HG02759 (cell line): ENCODE results near the gene AKR1B1.
"Not testable (repeated sequence)": the region's sequence is repeated elsewhere in the genome, so short reads cannot be mapped to it uniquely, and the experiment has no call there.

ENCODE experiments used
- ATAC-seq: cut with Tn5 transposase; IDR thresholded peaks from one replicate; pipeline ENCODE4 v1.9.1; 2021; ENCODE audit warnings: mild to moderate bottlenecking, moderate library complexity; ENCODE audit not compliant: unreplicated experiment

The AKR1B1 gene

DNA sequence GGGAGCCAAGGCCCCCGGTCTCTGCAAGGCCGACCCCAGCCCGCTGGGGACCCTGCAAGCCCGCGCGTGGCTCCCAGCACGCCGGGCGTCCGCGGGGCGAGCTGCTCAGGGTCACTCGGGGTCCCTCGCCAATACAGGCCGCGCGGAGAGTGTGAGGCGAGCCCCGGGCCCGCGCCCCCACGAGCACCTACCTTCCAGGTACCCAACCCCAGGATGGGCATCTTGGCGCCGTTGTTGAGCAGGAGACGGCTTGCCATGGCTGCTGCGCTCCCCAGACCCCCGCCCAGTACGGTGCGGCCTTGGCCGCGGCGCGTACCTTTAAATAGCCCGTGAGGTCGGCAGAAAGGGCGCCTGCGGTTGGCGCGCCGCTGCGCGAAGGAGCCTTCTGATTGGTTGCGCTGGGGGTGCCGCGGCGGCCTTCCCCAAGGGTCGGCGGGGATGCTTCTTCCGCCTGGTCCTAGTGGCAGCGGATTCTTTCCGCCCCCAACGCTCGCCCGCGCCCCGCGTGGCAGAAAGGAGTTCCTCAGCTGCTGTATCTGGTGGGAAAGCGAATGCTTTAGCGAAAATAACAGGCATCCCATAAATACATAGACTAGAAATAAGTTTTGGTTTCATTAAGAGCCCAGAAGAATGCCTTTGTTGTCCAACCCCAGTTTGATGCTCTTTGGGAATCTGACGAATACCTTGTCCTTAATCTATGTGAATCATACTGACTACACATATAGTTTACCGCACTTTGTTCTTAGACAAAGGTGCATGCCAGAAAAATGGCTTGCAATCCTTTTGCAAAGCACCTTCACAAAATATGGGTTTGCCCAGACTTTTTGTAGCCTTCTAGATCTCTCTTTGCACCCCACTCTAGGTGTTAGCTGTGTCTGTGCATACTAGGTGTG lies at the start of gene AKR1B1:
TSS of gene AKR1B1 (minus strand) at position 295 of the 893 bp plus-strand sequence. CDS start at position 257, 38 bp downstream.
- ATAC-seq: peak; percentile 91

DNA sequence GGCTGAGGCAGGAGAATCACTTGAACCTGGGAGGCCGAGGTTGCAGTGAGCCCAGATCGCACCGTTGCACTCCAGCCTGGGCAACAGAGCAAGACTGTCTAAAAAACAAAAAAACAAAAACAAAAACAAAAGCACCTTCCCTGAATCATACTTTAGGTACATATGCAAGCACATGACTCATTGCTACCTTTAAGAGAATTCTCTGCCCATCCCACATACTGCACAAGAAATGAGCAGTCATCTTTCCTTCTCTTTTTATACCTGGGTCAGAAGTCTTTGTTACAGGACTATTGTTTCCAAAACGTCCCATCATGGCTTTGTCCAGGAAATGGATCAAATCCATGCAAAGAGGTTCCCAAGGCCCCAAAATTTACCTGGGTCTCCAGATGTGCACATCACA lies 47.0 kb upstream of the AKR1B1 start:
- ATAC-seq: no peak

DNA sequence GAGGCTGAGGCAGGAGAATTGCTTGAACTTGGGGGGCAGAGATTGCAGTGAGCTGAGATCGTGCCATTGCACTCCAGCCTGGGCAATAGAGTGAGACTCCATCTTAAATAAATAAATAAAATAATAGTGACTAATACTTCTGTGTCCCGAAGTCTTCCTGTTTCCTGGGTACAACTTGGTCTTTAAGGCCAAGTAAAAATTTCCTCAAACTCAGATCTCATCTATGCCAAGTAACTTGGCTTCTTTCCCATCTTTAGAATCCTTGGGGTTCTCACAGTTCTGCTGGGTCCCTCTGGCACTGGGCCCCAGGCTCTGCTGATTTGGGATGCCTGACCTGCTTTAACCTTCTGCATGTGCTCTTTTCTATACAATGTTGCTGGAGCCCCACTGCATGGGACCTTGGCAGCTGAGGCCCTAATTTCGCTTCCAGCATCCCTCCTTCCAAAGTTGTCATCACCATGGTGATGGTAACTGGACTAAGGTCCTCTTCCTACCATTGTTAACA lies 45.8 kb upstream of the AKR1B1 start:
- ATAC-seq: no peak

DNA sequence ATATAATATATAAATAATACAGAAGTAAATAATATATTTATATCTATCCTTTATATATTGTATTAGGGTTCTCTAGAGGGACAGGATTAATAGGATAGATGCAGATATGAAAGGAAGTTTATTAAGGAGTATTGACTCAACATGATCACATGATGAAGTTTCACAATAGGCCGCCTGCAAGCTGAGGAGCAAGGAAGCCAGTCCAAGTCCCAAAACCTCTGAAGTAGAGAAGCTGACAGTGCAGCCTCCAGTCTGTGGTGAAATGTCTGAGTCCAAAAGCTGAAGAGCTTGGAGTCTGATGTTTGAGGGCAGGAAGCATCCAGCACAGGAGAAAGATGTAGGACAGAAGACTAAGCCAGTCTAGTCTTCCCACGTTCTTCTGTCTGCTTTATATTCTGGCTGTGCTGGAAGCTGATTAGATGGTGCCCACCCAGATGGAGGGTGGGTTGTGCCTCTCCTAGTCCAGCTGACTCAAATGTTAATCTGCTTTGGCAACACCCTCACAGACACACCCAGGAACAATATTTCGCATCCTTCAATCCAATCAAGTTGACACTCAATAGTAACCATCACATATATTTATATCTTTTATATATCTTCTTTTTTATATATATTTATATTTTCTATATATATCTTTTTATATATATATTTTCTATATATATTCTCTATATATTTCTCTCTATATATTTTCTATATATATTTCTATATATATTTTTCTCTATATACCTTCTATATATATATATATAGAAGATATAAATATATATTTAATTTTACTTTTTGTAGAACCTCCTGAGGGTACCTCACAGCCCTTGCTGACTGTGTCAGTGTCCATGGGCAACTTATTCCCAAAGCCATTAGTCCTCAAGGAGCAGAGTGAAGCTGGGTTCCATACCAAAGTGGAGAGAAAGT lies 43.8 kb upstream of the AKR1B1 start:
- ATAC-seq: no peak

DNA sequence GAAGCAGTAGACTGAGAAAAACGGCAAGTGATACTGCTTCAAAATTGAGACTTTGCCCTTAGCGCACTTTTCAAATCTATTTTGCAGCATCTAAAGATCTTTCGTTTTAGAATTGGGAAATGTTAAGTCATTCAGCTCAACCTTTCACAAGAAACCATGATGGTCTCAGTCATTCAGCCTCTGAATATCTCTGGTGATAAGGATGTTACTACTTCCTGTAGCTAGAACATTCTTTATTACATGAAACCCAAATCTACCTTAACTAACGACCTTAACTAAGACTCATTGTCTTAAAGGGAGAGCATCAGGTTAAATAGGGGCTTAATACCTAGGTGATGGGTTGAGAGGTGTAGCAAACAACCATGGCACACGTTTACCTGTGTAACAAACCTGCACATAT lies 42.1 kb upstream of the AKR1B1 start:
- no peak for ATAC-seq

DNA sequence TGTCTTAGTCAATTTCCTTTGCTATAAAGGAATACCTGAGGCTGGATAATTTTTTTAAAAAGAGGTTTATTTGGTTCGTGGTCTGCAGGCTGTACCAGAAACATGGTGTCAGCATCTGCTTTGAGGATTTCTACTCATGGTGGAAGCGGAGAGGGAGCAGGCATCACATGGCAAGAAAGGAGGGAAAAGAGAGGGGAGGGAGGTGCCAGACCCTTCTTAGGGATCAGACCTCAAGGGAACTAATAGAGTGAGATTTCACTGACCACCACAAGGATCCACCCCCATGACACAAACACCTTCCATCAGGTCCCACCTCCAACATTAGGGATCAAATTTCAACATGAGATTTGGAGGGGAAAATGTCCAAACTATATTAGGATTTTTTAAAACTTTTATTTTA lies 41.5 kb upstream of the AKR1B1 start:
- no peak for ATAC-seq

DNA sequence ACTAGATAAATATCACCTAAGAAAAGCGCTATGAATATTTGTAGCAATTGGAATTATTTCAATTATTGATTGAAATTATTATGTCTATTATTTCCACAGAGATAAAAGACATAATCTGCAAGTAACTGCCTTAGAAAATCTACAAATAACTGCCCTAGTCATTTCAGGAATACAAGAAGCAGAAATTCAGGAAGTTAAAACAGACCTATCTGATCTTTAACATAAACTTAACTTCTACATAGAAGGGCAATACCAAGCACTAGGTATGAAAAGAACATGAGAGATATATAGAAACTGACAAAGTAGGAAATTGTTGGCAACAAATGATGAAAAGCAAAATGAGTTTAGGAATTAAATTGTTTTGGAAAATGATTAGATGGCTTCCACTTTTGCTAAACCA lies 36.6 kb upstream of the AKR1B1 start:
- ATAC-seq: no peak

DNA sequence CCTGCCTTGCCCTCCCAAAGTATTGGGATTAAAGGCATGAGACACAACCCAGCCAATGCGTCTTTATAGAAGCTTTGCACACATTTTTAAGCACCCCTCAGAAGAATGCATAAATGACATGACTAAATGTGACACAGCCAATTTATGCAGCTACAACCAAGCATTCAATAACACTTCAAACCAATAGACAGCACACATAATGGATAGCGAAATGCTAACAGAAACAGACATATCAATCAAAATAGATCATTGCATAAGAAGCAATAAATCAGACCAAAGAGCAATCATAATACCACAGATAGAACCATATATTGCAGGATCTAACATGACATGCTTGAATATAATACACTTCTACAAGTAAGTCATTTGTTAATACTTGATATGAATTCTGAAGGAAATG lies 34.2 kb upstream of the AKR1B1 start:
- no peak for ATAC-seq

DNA sequence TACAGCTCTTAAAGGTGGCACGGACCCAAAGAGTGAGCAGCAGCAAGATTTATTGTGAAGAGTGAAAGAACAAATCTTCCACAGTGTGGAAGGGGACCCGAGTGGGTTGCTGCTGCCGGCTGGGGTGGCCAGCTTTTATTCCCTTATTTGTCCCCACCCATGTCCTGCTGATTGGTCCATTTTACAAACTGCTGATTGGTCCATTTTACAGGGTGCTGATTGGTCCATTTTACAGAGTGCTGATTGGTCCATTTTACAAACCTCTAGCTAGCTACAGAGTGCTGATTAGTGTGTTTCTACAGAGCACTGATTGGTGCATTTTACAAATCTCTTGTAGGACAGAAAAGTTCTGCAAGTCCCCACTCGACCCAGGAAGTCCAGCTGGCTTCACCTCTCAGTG lies 28.8 kb upstream of the AKR1B1 start:
- ATAC-seq: not testable (repeated sequence)

DNA sequence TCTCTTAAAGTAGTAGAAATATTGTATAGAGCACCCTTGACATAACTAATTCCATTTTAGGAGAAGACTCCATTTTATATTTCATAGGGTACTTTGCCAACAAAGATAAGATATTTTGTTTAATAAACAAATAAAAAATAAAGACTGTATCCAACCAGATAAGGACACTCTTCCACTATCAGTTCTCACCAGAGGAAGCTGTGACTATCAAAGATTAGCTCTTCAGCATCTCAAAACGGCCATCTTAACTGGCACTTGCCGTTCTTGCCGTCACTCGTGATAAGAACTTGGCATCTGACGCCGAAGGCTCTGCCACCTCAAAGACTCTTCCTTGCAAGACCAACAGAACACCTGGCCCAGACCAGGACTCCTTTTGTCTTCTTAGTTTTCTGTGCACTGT lies 26.3 kb upstream of the AKR1B1 start:
- no peak for ATAC-seq

DNA sequence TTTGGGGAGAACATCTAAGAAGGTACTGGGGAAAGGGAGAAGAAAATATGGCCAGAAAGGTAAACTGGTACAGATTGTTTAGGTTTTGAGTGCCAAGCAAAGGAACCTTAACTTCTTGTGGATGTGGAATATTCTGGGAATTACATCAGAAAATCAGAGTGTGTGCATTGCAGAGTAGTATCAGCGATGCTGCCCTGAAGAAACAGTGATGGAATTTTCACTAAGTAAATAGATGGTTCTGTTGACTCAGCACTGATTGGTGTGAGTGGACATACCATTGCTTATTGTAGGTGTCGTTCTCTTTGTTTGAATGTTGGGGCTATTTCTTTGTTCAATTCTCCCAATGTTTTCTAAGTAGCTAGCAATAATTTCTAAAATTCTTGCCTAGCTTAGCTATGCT lies 24.4 kb upstream of the AKR1B1 start:
- ATAC-seq: no peak

DNA sequence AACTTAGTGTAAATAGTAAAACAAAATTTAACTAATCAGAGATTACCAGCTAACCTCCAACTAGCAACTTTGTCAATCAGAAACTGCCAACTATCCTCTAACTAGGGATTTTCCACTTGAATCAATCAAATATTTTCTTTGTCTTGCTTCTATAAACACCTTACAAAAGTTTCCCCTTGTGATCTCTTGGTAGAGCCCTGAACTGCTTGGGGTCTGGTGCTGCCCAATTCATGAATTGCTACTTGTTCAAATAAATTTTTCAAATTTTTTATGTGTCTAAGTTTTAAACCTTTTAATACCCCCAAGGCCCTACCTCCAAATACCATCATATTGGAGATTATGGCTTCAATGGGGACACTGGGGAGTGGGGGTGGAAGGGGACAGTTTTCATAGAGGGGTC lies 24.0 kb upstream of the AKR1B1 start:
- ATAC-seq: no peak

DNA sequence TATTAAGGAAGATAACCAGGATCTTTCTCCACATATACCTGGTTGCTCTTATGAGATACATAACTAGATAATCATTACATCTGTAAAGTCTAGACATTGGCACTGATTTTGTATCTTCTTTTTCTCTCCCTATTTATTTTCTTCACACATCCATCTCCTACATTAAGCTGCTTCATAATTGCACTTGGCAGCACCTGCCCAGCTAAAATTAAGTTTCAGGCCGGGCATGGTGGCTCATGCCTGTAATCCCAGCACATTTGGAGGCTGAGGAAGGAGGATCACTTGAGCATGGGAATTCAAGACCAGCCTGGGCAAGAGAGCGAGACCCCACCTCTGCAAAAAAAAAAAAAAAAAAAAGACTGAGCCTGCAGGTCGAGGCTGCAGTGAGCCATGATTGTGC lies 22.3 kb upstream of the AKR1B1 start:
- ATAC-seq: no peak

DNA sequence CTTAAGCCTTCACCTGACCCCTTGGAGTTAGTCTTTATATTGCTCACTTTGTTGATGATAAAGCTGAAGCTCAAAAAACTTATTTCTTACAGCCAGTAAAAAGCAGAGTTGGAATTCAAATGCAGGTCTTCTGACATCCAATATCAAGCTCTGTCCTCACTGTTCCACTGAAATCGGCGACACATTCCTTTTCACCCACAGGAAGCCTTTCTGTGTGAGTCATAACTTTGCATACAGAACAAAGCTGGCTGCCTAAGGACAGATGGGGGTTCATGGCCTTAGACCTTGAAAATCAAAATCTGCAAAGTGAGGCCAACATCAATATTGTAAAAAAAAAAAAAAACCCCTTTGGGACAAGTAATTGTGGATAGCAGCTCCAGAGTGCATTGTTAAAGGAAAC lies 21.8 kb upstream of the AKR1B1 start:
- no peak for ATAC-seq

DNA sequence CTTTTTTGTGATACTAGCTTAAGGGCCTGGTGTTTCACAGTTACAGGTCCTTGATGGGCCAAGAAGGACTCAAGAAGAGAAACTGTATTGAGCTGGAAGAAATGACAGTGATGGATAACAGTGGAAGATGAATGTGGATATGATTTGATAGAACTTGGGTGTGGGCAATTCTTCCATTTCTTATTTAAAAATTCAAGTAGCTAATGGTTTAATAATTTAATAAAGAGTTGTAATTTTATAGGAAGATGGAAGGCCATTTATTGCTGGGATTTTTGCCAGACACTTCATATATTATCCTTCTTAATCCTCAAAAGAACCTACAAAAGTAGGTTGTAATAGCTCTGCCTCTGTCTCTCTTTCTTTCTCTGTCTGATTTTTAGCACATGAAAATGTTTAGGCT lies 21.3 kb upstream of the AKR1B1 start:
- ATAC-seq: no peak

DNA sequence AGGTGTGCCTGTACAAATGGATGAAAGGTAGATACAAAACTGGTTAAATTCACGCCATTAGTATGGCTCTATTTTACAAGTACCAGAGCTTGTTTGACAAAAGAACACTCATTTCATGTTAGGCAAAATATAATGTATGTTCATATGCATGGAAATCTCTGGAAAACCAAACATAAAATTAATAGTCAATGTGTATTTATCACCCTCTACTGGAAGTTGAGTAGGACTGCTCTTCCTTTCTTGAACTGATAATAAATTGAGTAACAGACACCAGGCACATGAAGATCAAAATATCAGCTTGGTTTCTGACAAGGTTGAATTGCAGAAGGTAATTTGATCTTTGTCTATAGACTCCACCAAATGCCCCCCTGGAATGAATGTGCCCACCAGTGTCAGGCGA lies 19.8 kb upstream of the AKR1B1 start:
- no peak for ATAC-seq

DNA sequence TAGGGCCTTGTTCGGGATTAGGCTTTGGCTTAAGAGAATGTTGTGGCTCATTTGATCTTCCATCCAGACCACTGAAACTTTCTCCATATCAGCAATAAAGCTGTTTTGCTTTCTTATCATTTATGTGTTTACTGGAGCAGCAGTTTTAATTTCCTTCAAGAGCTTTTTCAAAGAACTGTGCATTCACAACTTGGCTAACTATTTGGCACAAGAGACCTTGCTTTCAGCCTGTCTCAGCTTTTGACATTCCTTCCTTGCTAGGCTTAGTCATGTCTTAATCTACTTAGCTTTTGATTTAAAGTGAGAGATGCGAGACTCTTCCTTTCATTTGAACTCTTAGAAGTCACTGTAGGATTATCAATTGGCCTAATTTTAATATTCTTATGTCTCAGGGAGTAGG lies 19.1 kb upstream of the AKR1B1 start:
- no peak for ATAC-seq

DNA sequence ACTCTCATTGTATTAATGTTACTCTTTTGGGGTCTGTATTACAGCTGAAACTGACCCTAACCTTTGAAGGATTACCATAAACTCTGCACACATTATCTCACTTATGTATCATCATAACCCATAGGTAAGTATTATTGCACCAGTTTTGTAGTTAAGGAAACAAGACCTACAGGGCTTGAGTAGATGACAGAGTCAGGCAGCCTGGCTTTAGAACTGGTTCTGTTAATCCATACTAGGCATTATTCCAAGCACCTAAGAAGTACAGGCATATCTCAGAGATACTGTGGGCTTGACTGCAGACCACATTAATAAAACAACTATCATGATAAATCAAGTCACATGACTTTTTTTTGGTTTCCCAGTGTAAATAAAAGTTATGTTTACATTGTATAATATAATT lies 17.1 kb upstream of the AKR1B1 start:
- no peak for ATAC-seq

DNA sequence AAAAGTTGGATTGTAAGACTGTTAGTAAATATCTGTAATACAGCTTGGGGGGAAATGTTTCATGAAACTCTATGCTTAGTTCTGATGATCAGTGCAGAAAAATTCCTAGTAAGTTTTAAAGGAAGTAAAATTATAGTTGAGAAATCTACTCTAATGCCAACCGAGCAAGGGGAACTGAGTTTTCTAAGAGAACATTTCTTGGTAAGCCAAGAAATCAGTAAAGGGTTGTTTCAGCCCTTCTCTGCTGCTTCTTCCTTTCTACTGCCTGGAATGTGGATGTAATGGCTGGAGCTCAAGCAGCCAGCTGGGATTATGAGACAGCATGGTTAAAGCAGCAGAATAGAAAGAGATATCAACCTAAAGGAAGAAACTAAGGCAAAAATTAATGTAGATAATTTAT lies 15.9 kb upstream of the AKR1B1 start:
- no peak for ATAC-seq

DNA sequence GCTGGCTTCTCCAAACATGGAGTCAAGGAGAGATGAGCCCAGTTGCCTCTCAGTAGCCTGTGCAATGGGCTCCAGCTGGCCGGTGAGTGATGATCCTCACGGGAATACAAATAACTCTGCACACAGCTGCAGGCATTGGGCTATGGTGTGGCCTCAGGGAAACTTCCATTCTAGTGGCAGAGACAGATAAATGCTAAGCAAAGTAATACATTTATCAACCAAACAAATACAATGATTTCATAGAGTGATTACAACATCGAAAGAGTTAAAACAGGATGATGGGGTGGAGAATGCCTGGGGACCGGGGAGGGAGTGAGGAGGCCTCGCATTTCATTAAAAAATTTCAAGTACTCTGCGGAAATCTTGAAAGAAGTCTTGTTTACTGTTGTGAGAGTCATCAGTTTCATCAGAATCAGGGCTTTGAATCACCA lies 15.0 kb upstream of the AKR1B1 start:
- no peak for ATAC-seq

DNA sequence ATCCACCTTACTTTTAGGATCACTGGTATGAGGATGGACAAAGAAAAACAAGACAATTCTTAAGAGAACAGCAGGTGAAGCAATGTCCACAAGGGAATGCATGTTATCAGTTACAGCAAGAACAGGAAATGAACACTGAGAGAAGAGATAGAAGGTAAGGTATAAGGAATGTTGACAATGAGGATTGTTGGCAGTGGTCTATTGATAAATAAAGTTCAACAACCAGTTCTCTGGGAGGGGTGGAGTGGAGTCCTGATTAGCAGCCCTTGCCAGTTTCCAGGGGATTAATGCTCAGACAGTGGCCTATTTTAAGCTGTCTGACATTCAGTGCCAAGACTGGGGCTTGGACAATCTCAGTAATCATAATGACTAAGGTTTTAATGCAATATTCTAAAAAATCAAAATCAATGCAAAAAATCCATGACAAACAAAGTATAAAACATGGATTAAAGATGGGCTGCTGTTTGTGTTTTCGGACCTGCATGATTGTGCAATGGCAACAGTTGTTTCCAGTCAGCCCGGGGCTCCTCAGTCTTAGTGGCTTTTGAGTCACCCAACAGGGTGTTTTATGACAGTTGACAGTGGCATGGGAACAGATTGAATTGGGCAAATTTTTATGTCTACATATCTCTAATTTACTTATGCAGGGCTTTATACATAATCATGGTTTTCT lies 13.8 kb upstream of the AKR1B1 start:
- ATAC-seq: no peak
